Smooth muscle cell (in vitro differentiated cells): ENCODE measurements around the gene ESR2. TPM values are rescaled to one million over a fixed set of nuclear protein-coding genes. Genes with fewer than 3 reads are reported as not detected.

ENCODE experiments used
- DNase-seq: peaks from one replicate; lab custom pipeline; 2025; ENCODE audit not compliant: unreplicated experiment; lab: John Stamatoyannopoulos, UW
- H2AFZ ChIP-seq: fragments of 200-600 bp; sonication (generic); 2 replicates; pipeline ENCODE4 v1.6.0; 2016; ENCODE audit warnings: antibody characterized with exemption, low read depth, mild to moderate bottlenecking
- H3F3A ChIP-seq: fragments of 200-600 bp; sonication (generic); 2 replicates; pipeline ENCODE4 v1.6.0; 2017; ENCODE audit warnings: antibody characterized with exemption, low read depth
- H3K27ac ChIP-seq: fragments of 200-600 bp; sonication (generic); 2 replicates; pipeline ENCODE4 v1.5.1; 2016; ENCODE audit warnings: low read depth, mild to moderate bottlenecking
- H3K27me3 ChIP-seq: fragments of 200-600 bp; sonication (generic); 2 replicates; pipeline ENCODE4 v1.6.1; 2016; ENCODE audit warnings: low read depth, mild to moderate bottlenecking
- H3K36me3 ChIP-seq: fragments of 200-600 bp; sonication (generic); 2 replicates; pipeline ENCODE4 v1.5.1; 2016; ENCODE audit warnings: low read depth
- H3K4me1 ChIP-seq: fragments of 200-600 bp; sonication (generic); 2 replicates; pipeline ENCODE4 v1.5.1; 2016; ENCODE audit warnings: low read depth
- H3K4me2 ChIP-seq: fragments of 200-600 bp; sonication (generic); 2 replicates; pipeline ENCODE4 v1.6.0; 2016; ENCODE audit warnings: mild to moderate bottlenecking
- H3K4me3 ChIP-seq: fragments of 200-600 bp; sonication (generic); 2 replicates; pipeline ENCODE4 v1.5.1; 2016; ENCODE audit warnings: mild to moderate bottlenecking
- H3K79me2 ChIP-seq: fragments of 200-600 bp; sonication (generic); 2 replicates; pipeline ENCODE4 v1.6.0; 2016; ENCODE audit warnings: low read depth, mild to moderate bottlenecking
- H3K9ac ChIP-seq: fragments of 200-600 bp; sonication (generic); 2 replicates; pipeline ENCODE4 v1.6.0; 2016; ENCODE audit warnings: low read depth
- H3K9me3 ChIP-seq: fragments of 200-600 bp; sonication (generic); replicated peaks from 2 replicates; pipeline ENCODE4 v1.5.1; 2016; ENCODE audit warnings: low read depth
- H4K20me1 ChIP-seq: fragments of 200-600 bp; sonication (generic); 2 replicates; pipeline ENCODE4 v1.6.0; 2016; ENCODE audit warnings: low read depth
- whole genome bisulfite sequencing: methylation state at CpG from one replicate; pipeline ENCODE4 v1.1.7; 2016; ENCODE audit warnings: low lambda C conversion rate; 5-methylcytosine and 5-hydroxymethylcytosine counted together
- polyA plus RNA-seq: library from polyadenylated mRNA; unstranded; fragments of >200 nt; fragmentation: Nextera tagmentation; extraction: Ambion mirVana; gene quantifications from 2 replicates; pipeline ENCODE4 v1.2.1, GENCODE V29; 2016
- total RNA-seq: library from RNA; depleted of rRNA; stranded (reverse); fragments of >200 nt; gene quantifications from 2 replicates; pipeline ENCODE4 v1.2.3, GENCODE V29; 2014
- TF ChIP-seq, protein P1 (sequence below): fragments of 200-600 bp; sonication (generic); IDR thresholded peaks from 2 replicates; pipeline ENCODE4 v1.5.1; 2017; ENCODE audit warnings: borderline replicate concordance, mild to moderate bottlenecking, antibody characterized with exemption; ENCODE audit not compliant: insufficient read depth, poor library complexity, severe bottlenecking

Gene ESR2
- total and polyA plus RNA-seq, 2 experiments from 2014 or later: not detected

DNA sequence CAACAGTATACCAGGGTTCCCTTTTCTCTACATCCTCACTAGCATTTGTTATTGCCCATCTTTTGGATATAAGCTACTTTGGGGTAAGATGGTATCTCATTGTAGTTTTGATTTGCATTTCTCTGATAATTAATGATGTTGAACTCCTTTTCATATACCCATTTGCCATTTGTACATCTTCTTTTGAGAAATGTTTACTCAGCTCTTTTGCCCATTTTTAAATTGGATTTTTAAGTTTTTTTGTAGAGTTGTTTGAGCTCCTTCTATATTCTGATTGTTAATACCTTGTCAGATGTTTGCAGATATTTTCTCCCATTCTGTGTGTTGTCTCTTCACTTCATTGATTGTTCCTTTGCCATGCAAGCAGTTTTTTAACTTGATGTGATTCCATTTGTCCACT, 22.2 kb downstream of the ESR2 start:
- Histone ChIP-seq H4K20me1 (no peaks in the 10 kb centered on the region), H3K4me2 (no peak overlapping the region), H3K9me3 (no peaks in the 10 kb centered on the region), H3K4me3 (no peak overlapping the region), H3F3A (no peaks in the 10 kb centered on the region), H3K9ac (no peak overlapping the region), H3K27ac (no peak overlapping the region), H3K4me1 (no peaks in the 10 kb centered on the region), H3K27me3 (no peaks in the 10 kb centered on the region), H3K79me2 (no peaks in the 10 kb centered on the region), H2AFZ (no peak overlapping the region), H3K36me3 (no peaks in the 10 kb centered on the region)
- TF ChIP-seq, protein P1, sequence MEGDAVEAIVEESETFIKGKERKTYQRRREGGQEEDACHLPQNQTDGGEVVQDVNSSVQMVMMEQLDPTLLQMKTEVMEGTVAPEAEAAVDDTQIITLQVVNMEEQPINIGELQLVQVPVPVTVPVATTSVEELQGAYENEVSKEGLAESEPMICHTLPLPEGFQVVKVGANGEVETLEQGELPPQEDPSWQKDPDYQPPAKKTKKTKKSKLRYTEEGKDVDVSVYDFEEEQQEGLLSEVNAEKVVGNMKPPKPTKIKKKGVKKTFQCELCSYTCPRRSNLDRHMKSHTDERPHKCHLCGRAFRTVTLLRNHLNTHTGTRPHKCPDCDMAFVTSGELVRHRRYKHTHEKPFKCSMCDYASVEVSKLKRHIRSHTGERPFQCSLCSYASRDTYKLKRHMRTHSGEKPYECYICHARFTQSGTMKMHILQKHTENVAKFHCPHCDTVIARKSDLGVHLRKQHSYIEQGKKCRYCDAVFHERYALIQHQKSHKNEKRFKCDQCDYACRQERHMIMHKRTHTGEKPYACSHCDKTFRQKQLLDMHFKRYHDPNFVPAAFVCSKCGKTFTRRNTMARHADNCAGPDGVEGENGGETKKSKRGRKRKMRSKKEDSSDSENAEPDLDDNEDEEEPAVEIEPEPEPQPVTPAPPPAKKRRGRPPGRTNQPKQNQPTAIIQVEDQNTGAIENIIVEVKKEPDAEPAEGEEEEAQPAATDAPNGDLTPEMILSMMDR: no peak
- DNase-seq: no peak

DNA sequence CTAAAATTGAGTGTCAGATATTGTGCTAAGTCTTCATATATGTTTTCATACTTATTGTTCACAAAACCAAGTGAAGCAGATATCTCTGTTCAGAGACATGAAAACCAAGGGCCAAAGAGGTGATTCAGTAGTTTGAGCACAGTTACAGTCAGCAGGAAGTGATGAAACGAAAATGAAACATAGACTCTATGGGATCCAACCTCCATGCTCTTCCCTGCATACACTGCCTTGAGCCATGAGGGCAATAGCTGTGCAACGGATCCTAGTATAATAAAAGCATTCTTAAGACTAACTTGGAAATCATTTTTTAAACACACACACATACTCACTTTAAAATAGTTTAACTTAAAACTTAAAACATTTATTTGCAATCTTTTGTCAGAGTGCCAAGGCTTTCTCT, 27.9 kb downstream of the ESR2 start:
- Histone ChIP-seq H3K4me1 (no peaks in the 10 kb centered on the region), H4K20me1 (no peaks in the 10 kb centered on the region), H3K9me3 (no peaks in the 10 kb centered on the region), H3K4me3 (no peak overlapping the region), H3F3A (no peaks in the 10 kb centered on the region), H3K27ac (no peak overlapping the region), H3K9ac (no peak overlapping the region), H3K27me3 (no peaks in the 10 kb centered on the region), H2AFZ (no peak overlapping the region), H3K4me2 (no peak overlapping the region), H3K79me2 (no peaks in the 10 kb centered on the region), H3K36me3 (no peaks in the 10 kb centered on the region)
- TF ChIP-seq, protein P1: no peak
- 81% methylated on average over 2 of the region's 2 CpGs for WGBS
- no peak for DNase-seq

DNA sequence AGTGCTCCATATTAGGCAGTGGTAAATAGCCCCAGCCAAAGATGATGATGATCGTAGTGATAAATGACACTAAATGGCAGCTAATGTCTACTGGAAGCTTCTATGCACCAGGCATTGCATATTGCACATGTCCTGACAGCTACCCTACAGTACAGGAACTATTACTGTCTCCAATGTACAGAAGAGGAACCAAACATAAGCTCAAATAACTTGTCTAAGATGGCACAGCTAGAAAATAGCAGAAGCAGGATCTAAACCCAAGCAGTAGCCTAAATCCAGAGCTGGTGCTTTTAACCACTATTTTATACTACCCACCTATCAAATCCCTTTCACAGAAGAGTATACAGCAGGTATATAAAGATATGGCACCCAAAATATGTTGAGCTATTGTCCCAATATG, 28.9 kb downstream of the ESR2 start:
- WGBS: 92% methylated on average over 1 of the region's 1 CpG

DNA sequence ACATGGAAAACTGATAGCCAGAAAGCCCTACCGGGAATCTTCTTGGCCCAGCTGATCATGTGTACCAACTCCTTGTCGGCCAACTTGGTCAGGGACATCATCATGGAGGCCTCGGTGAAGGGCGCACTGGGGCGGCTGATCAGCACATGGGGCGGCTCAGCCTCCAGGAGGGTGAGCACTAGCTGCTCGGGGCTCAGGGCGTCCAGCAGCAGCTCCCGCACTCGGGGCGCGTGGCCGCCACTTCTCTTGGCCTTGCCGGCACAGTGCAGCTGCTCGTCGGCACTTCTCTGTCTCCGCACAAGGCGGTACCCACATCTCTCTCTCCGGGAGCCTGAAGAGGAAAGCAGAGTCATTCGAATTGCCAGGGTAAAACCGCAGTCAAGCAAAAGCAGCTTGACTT, 33.8 kb downstream of the ESR2 start:
- WGBS: 97% methylated on average over 21 of the region's 21 CpGs
- no peaks in the 10 kb centered on the region for H3K79me2 ChIP-seq
- no peaks in the 10 kb centered on the region for H4K20me1 ChIP-seq
- no peaks in the 10 kb centered on the region for H3K9me3 ChIP-seq
- no peak overlapping the region for H3K27ac ChIP-seq
- H3F3A ChIP-seq: no peaks in the 10 kb centered on the region
- H3K4me1 ChIP-seq: no peaks in the 10 kb centered on the region
- TF ChIP-seq, protein P1: no peak
- H3K9ac ChIP-seq: no peak overlapping the region
- H3K4me2 ChIP-seq: no peak overlapping the region
- no peak for DNase-seq
- H3K27me3 ChIP-seq: no peaks in the 10 kb centered on the region
- no peaks in the 10 kb centered on the region for H3K36me3 ChIP-seq
- H2AFZ ChIP-seq: no peak overlapping the region
- H3K4me3 ChIP-seq: no peak overlapping the region

More for the DNA sequence above, 28.9 kb downstream of the ESR2 start:
- no peak for DNase-seq
- H3F3A ChIP-seq: no peaks in the 10 kb centered on the region
- no peaks in the 10 kb centered on the region for H4K20me1 ChIP-seq
- H3K4me3 ChIP-seq: no peak overlapping the region
- no peaks in the 10 kb centered on the region for H3K27me3 ChIP-seq
- no peaks in the 10 kb centered on the region for H3K9me3 ChIP-seq
- H3K79me2 ChIP-seq: no peaks in the 10 kb centered on the region
- no peak overlapping the region for H3K9ac ChIP-seq
- no peak overlapping the region for H2AFZ ChIP-seq
- H3K27ac ChIP-seq: no peak overlapping the region
- TF ChIP-seq, protein P1: no peak
- H3K4me1 ChIP-seq: no peaks in the 10 kb centered on the region
- H3K4me2 ChIP-seq: no peak overlapping the region
- H3K36me3 ChIP-seq: no peaks in the 10 kb centered on the region
